ENCODE results near the gene TFR2.
A peak's percentile ranks its signal among the peaks of the same experiment; 100 is the strongest.

TFR2 gene

GRCh38 chr7:100609958-100610357 is 31.4 kb downstream of the TFR2 start:
- ATAC-seq (replicated peaks; ENCODE audit: extremely low read depth, poor library complexity, severe bottlenecking) (no peak), DNase-seq (ENCODE audit: low spot score in 2 of 2) (no peak)
- H3K27ac Mint-ChIP-seq (ENCODE audit: low read depth): peak overlapping the region; percentile 99
- H3K27me3 Mint-ChIP-seq: no peaks in the 10 kb centered on the region
- H3K36me3 Mint-ChIP-seq (ENCODE audit: insufficient read depth): peaks cover 17% of the 10 kb centered on the region
- no peak overlapping the region for H3K4me3 Mint-ChIP-seq
- H3K4me1 Mint-ChIP-seq: peaks cover 24% of the 10 kb centered on the region
- H3K9me3 Mint-ChIP-seq: no peaks in the 10 kb centered on the region

DNA sequence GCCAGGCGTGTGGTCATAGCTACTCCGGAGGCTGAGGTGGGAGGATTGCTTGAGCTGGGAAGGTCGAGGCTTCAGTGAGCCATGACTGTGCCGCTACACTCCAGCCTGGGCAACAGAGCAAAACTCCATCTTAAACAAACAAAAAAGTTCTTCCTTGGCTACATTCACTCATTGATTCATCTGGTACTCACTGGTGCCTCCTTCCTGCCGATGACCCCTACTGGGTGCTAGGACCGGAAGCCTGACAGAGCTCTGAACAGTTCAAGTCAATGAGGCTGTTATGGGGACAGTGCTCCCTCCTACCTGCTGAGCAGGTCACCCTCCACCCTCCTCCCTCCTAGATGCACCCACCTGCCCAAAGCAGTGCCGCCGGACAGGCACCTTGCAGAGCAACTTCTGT is 34.2 kb downstream of the TFR2 start:
- no peak for ATAC-seq (replicated peaks; ENCODE audit: extremely low read depth, poor library complexity, severe bottlenecking)
- H3K4me3 Mint-ChIP-seq: peak overlapping the region; percentile 35
- peaks cover 10% of the 10 kb centered on the region for H3K36me3 Mint-ChIP-seq (ENCODE audit: insufficient read depth)
- H3K27ac Mint-ChIP-seq (ENCODE audit: low read depth): no peak overlapping the region
- no peak for DNase-seq (ENCODE audit: low spot score in 2 of 2)
- H3K9me3 Mint-ChIP-seq: no peaks in the 10 kb centered on the region
- no peaks in the 10 kb centered on the region for H3K27me3 Mint-ChIP-seq
- H3K4me1 Mint-ChIP-seq: peaks cover 20% of the 10 kb centered on the region

GRCh38 chr7:100606313-100606712 is 35.0 kb downstream of the TFR2 start:
- Mint-ChIP-seq H3K4me1 (peaks cover 17% of the 10 kb centered on the region), H3K9me3 (no peaks in the 10 kb centered on the region), H3K4me3 (peak overlapping the region; percentile 85), H3K27me3 (no peaks in the 10 kb centered on the region), H3K36me3 (ENCODE audit: insufficient read depth) (peaks cover 5% of the 10 kb centered on the region), H3K27ac (ENCODE audit: low read depth) (no peak overlapping the region)
- DNase-seq (ENCODE audit: low spot score in 2 of 2) (no peak), ATAC-seq (replicated peaks; ENCODE audit: extremely low read depth, poor library complexity, severe bottlenecking) (no peak)

GRCh38 chr7:100604976-100605911 is 36.1 kb downstream of the TFR2 start:
- Mint-ChIP-seq H3K4me1 (peaks cover 17% of the 10 kb centered on the region), H3K9me3 (no peaks in the 10 kb centered on the region), H3K36me3 (ENCODE audit: insufficient read depth) (peaks cover 5% of the 10 kb centered on the region), H3K4me3 (peak overlapping the region; percentile 85), H3K27ac (ENCODE audit: low read depth) (no peak overlapping the region), H3K27me3 (no peaks in the 10 kb centered on the region)
- DNase-seq (ENCODE audit: low spot score in 2 of 2): no peak
- ATAC-seq (replicated peaks; ENCODE audit: extremely low read depth, poor library complexity, severe bottlenecking): peak; percentile 20

- Mint-ChIP-seq H3K4me1 (peaks cover 17% of the 10 kb centered on the region), H3K4me3 (peak overlapping the region; percentile 85), H3K27ac (ENCODE audit: low read depth) (peak overlapping the region; percentile 93), H3K9me3 (no peaks in the 10 kb centered on the region), H3K27me3 (no peaks in the 10 kb centered on the region), H3K36me3 (ENCODE audit: insufficient read depth) (peaks cover 5% of the 10 kb centered on the region)
- DNase-seq (ENCODE audit: low spot score in 2 of 2): peak; percentile 55 to 62
- peak; percentile 69 for ATAC-seq (replicated peaks; ENCODE audit: extremely low read depth, poor library complexity, severe bottlenecking)
Observed at GRCh38 chr7:100604028-100604975, 37.0 kb downstream of the TFR2 start.

- H3K4me3 Mint-ChIP-seq: peak overlapping the region; percentile 85
- no peaks in the 10 kb centered on the region for H3K27me3 Mint-ChIP-seq
- DNase-seq (ENCODE audit: low spot score in 2 of 2) (no peak), ATAC-seq (replicated peaks; ENCODE audit: extremely low read depth, poor library complexity, severe bottlenecking) (peak; percentile 5)
- no peaks in the 10 kb centered on the region for H3K9me3 Mint-ChIP-seq
- peaks cover 4% of the 10 kb centered on the region for H3K36me3 Mint-ChIP-seq (ENCODE audit: insufficient read depth)
- H3K27ac Mint-ChIP-seq (ENCODE audit: low read depth): peak overlapping the region; percentile 93
- peaks cover 17% of the 10 kb centered on the region for H3K4me1 Mint-ChIP-seq
Observed at GRCh38 chr7:100603726-100604027, 37.7 kb downstream of the TFR2 start.

GRCh38 chr7:100602889-100603725 is 38.2 kb downstream of the TFR2 start:
- Mint-ChIP-seq H3K4me3 (peak overlapping the region; percentile 85), H3K27me3 (no peaks in the 10 kb centered on the region), H3K4me1 (peaks cover 17% of the 10 kb centered on the region), H3K27ac (ENCODE audit: low read depth) (peak overlapping the region; percentile 93), H3K9me3 (no peaks in the 10 kb centered on the region), H3K36me3 (ENCODE audit: insufficient read depth) (peaks cover 2% of the 10 kb centered on the region)
- ATAC-seq (replicated peaks; ENCODE audit: extremely low read depth, poor library complexity, severe bottlenecking) (no peak), DNase-seq (ENCODE audit: low spot score in 2 of 2) (no peak)

- Mint-ChIP-seq H3K27me3 (no peaks in the 10 kb centered on the region), H3K4me3 (no peak overlapping the region), H3K27ac (ENCODE audit: low read depth) (no peak overlapping the region), H3K9me3 (no peaks in the 10 kb centered on the region), H3K4me1 (peaks cover 17% of the 10 kb centered on the region), H3K36me3 (ENCODE audit: insufficient read depth) (no peaks in the 10 kb centered on the region)
- ATAC-seq (replicated peaks; ENCODE audit: extremely low read depth, poor library complexity, severe bottlenecking) (no peak), DNase-seq (ENCODE audit: low spot score in 2 of 2) (no peak)
Observed at GRCh38 chr7:100600730-100601038, 40.7 kb downstream of the TFR2 start.

DNA sequence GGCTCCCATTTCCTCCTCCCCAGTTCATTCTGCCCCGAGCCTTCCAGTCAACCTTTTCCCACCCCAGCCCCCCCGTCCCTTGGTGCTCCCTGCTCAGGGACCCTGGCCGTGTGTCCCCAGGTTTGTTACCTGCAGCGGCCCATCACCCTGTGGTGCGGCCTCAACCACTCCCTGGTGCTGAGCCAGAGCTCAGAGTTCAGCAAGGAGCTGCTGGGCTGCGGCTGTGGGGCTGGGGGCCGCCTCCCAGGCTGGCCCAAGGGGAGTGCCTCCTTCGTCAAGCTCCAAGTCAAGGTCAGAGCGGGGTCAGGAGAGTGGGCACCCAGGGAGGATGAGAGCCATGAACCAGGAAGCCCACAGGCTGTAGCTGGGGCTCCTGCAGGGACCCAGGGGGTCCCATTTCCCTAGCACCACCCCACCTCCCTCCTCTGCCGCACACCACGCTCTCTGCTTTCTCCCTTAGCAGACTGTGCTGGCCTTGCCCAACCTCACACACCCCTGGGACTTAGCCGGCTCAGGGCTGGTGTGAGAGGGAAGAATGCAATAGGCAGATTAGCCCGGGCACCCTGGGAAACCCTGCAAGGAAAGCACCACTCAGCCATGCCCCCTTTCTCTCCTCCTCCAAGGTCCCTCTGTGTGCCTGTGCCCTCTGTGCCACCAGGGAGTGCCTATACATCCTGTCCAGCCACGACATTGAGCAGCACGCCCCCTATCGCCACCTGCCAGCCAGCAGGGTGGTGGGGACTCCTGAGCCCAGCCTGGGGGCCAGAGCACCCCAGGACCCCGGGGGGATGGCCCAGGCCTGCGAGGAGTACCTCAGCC is 41.2 kb downstream of the TFR2 start:
- H3K27ac Mint-ChIP-seq (ENCODE audit: low read depth): no peak overlapping the region
- DNase-seq (ENCODE audit: low spot score in 2 of 2) (no peak), ATAC-seq (replicated peaks; ENCODE audit: extremely low read depth, poor library complexity, severe bottlenecking) (no peak)
- H3K4me1 Mint-ChIP-seq: peaks cover 11% of the 10 kb centered on the region
- H3K36me3 Mint-ChIP-seq (ENCODE audit: insufficient read depth): no peaks in the 10 kb centered on the region
- H3K27me3 Mint-ChIP-seq: no peaks in the 10 kb centered on the region
- H3K4me3 Mint-ChIP-seq: no peak overlapping the region
- H3K9me3 Mint-ChIP-seq: no peaks in the 10 kb centered on the region

- Mint-ChIP-seq H3K36me3 (ENCODE audit: insufficient read depth) (no peaks in the 10 kb centered on the region), H3K27me3 (no peaks in the 10 kb centered on the region), H3K9me3 (no peaks in the 10 kb centered on the region), H3K4me1 (peaks cover 2% of the 10 kb centered on the region), H3K27ac (ENCODE audit: low read depth) (no peak overlapping the region), H3K4me3 (no peak overlapping the region)
- no peak for ATAC-seq (replicated peaks; ENCODE audit: extremely low read depth, poor library complexity, severe bottlenecking)
- no peak for DNase-seq (ENCODE audit: low spot score in 2 of 2)
Observed at GRCh38 chr7:100598425-100598824, 42.9 kb downstream of the TFR2 start.

DNA sequence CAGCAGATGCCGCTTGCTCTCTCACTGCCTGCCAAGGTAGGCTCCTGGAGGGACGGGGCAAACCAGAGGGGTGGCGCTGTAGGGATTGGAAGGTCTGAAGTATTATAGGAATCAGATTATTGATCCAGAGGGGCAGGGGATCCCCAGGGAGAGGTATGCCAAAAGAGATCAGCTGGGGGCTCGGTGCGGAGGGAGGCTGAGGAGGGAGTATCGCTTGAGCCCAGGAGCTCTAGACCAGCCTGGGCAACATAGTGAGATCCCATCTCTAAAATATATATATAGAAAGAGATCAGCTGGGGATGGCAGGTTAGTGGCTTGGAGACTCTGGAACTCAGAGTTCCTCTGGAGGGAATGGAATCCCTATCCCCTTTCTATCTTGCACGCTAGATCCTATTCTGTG is 46.2 kb downstream of the TFR2 start:
- Mint-ChIP-seq H3K36me3 (ENCODE audit: insufficient read depth) (no peaks in the 10 kb centered on the region), H3K27me3 (peaks cover 16% of the 10 kb centered on the region), H3K27ac (ENCODE audit: low read depth) (no peak overlapping the region), H3K9me3 (no peaks in the 10 kb centered on the region), H3K4me1 (no peaks in the 10 kb centered on the region), H3K4me3 (no peak overlapping the region)
- ATAC-seq (replicated peaks; ENCODE audit: extremely low read depth, poor library complexity, severe bottlenecking): no peak
- DNase-seq (ENCODE audit: low spot score in 2 of 2): no peak

Measured in central memory CD8-positive, alpha-beta T cell (primary cell).